ENCODE measurements around the gene FOXN3.

- TF ChIP-seq EZH2 (IDR thresholded peaks at IDR 0.05; ENCODE audit: borderline replicate concordance, control insufficient read depth, low read depth, low read length): no peak
- no peak for TF ChIP-seq JUND (IDR thresholded peaks at IDR 0.05; ENCODE audit: low read depth, low read length)
- no peak for TF ChIP-seq RELA (IDR thresholded peaks at IDR 0.05; ENCODE audit: borderline replicate concordance, partially characterized antibody)
- no peak for TF ChIP-seq CHD2 (IDR thresholded peaks at IDR 0.05; ENCODE audit: borderline replicate concordance, low read depth, low read length)
- TF ChIP-seq POLR2A (IDR thresholded peaks at IDR 0.05; ENCODE audit: low read depth, low read length): no peak
- no peak for TF ChIP-seq GATAD2B (conservative IDR thresholded peaks at IDR 0.05; ENCODE audit: low read depth)
- TF ChIP-seq POLR2AphosphoS5 (IDR thresholded peaks at IDR 0.05; ENCODE audit: low read length): no peak
- no peak for TF ChIP-seq CTCF (IDR thresholded peaks at IDR 0.05 in 2 of 3, conservative IDR thresholded peaks at IDR 0.05 in 1 of 3; ENCODE audit: control insufficient read depth in 2 of 3, extremely low read depth in 1 of 3, insufficient read depth in 1 of 3, low read depth in 3 of 3, low read length in 3 of 3)
These were observed 76.5 kb downstream of the FOXN3 start for GRCh38 chr14:89340200-89341181.
